HS-5 (cell line): ENCODE data around the gene RHBDD2.

Experiments used
- DNase-seq: peaks from one replicate; pipeline ENCODE4 v3.0.0-alpha.2; 2012; ENCODE audit warnings: low read depth

Gene RHBDD2

DNA sequence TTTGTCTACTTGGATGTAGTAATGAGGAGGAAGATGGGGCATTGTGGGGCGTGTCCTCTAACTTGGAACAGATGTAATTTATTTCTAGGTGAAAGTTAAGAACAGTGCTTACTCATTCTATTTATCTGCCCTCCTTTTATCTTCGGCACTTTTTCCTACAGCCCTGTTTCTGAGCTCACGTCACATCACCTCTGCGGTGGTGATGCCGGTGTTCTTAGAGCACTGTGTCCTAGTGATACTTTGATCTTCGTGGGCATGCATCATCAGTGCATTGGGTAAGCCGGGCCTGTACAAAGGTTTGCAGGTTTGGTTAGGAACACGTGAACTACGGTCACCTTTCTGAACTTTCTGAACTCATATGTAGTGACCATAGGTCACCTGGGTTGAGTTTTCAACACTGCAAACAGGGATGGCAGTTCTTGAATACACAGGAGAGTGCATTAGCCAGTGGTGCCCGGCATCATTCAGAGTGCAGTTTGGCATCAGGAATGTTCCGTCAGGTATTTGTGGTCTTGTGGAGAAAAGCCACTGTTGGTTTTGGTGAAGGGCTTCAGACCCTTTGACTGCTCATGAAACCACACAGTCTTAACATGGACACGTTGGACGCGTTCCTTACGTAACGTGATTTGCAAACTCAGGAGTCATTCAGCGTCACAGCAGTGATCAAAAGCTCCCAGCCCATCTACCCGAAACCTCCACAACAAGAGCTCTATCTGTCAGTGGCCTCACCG, 41.8 kb downstream of the RHBDD2 start:
- no peak for DNase-seq

- DNase-seq, result no peak
Measured at GRCh38 chr7:75921479-75921878, 42.6 kb downstream of the RHBDD2 start.

- DNase-seq, result no peak
Measured at GRCh38 chr7:75922966-75923603, 44.3 kb downstream of the RHBDD2 start.

GRCh38 chr7:75924256-75924655, 45.4 kb downstream of the RHBDD2 start:
- DNase-seq, result no peak

- no peak for DNase-seq
Measured at GRCh38 chr7:75924889-75925288, 46.1 kb downstream of the RHBDD2 start.

GRCh38 chr7:75925717-75926435, 47.0 kb downstream of the RHBDD2 start:
- no peak for DNase-seq

GRCh38 chr7:75928568-75928914, 49.7 kb downstream of the RHBDD2 start:
- DNase-seq, result no peak

DNA sequence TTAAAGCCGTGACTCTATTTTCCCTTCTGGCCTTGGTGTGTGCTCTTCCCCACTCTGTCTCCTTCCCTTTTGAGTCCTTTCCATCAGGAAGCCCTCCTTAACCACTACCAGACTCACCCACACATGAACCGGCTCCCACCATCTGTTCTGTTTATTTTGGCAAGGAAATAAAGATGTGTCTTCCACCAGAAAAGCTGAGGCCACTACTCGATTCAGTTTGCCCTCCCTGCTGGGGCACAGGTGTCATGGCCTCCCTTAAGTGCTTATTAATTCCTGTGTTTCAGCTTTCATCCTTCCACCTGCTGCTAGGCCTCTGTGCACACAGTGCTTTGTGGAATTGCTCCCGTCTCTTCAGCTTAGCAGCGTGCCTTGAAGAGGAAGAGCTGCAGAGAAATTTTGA, 52.8 kb downstream of the RHBDD2 start:
- DNase-seq, result no peak

DNA sequence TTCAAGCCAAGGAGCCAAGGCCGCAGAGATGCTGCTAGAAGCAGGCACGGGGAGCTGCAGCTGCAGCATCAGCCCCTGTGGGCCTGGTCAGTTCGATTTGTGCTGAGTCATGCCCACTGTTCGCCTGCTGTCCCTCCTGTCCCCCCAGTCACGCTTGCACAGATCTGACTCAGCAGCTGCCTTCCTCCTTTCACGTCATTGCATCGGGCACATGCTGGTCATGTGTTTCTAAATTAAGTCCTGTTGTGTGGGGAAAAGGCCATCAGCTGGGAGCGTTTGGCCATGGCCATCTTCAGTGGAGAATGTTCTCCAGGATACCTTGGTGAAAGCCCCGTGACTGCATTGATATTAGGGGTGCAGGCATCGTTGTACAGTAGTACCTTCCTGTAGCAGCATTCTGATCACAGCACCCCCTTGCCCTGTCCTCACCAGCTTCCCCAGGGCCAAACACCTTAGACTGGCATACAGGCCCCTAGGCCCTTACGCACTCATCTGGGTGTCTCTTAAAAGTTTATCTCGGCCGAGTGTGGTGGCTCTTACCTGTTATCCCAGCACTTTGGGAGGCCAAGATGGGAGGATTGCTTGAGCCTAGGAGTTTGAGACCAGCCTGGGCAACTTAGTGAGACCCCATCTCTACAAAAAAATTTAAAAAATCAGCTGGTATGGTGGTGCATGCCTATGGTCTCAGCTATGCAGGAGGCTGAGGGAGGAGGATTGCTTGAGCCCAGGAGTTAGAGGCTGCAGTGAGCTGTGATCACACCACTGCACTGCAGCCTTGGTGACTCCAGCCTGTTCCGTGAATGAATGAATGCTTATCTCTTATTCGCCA, 59.3 kb downstream of the RHBDD2 start:
- DNase-seq, result no peak
